ENCODE measurements around the gene KBTBD12. TPM values are rescaled to one million over a fixed set of nuclear protein-coding genes. Genes with fewer than 3 reads are reported as not detected.

KBTBD12 gene
- total and polyA plus RNA-seq, 10 of the 15 experiments (the other 5 are each of a cell fraction or from before 2014, with no cell fraction given), result 0.01 to 0.11 TPM; not detected in 8

DNA sequence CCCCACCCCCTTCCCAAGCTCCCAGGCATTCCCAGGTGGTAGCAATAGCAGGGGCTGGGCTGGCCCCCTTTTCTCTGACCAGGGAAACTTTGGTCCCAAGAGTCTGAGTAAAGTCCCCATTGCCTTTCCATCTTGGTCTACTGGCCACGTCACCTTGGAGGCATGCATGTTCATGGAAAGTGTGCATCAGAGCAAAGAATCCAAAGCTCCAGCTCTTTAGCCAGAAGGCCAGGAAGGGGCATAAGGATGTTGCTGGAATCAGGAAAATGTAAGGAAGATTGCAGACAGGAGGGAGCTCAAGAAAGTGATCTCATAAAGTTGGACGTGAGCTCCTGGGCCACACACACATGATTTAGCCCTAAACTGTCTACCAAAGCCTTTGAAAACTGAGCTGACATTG lies 63.6 kb downstream of the KBTBD12 start (continued):
- TF ChIP-seq ZNF217 (IDR thresholded peaks at IDR 0.05) (no peak), ZNF622 (IDR thresholded peaks at IDR 0.05) (no peak), SUPT20H (IDR thresholded peaks at IDR 0.05; ENCODE audit: borderline replicate concordance, control insufficient read depth, low read depth, low read length) (no peak), ESRRA (IDR thresholded peaks at IDR 0.05; ENCODE audit: low read length) (no peak), PBX3 (IDR thresholded peaks at IDR 0.05; ENCODE audit: insufficient replicate concordance, low read depth, low read length) (no peak), ETV6 (conservative IDR thresholded peaks at IDR 0.05 in 1 of 2, IDR thresholded peaks at IDR 0.05 in 1 of 2; ENCODE audit: borderline replicate concordance in 1 of 2, low read depth in 1 of 2) (no peak), CBX3 (IDR thresholded peaks at IDR 0.05; ENCODE audit: borderline replicate concordance, low read depth) (no peak), MEF2B (IDR thresholded peaks at IDR 0.05; ENCODE audit: partially characterized antibody, poor library complexity, severe bottlenecking) (no peak), HDGF (IDR thresholded peaks at IDR 0.05) (no peak)

DNA sequence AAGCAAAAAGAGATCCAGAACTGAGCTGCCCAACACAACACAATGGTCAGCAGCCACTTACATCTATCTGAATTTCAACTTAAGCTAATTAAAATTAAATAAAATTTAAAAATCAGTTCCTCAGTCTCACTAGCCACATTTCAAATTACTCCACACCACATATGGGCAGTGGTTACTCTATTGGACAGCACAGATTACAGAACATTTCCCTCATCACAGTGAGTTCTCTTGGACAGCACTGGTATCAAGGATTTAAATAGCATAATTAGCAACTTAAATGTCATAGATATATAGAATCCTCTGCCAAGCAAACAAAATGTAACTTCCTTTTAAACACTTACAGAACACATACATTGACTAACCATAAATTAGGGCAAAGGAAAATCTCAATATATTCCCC lies 64.4 kb downstream of the KBTBD12 start:
- Histone ChIP-seq H3K4me2 (ENCODE audit: control insufficient read depth, insufficient read depth) (no peak overlapping the region), H3K9me3 (replicated peaks; ENCODE audit: control insufficient read depth, insufficient read depth, low read length) (no peaks in the 10 kb centered on the region), H3K79me2 (ENCODE audit: control insufficient read depth, insufficient read depth, low read length) (no peaks in the 10 kb centered on the region), H3K4me1 (ENCODE audit: control insufficient read depth, insufficient read depth, low read length) (no peaks in the 10 kb centered on the region), H3K27ac (ENCODE audit: control insufficient read depth, insufficient read depth) (no peak overlapping the region), H3K4me3 (no peak overlapping the region), H3K27me3 (replicated peaks in 1 of 2; ENCODE audit: control insufficient read depth in 2 of 2, insufficient read depth in 2 of 2, low read length in 1 of 2) (no peaks in the 10 kb centered on the region), H3K36me3 (ENCODE audit: control insufficient read depth in 2 of 2, insufficient read depth in 2 of 2, low read length in 1 of 2) (no peaks in the 10 kb centered on the region), H4K20me1 (ENCODE audit: control insufficient read depth, insufficient read depth) (no peaks in the 10 kb centered on the region), H2AFZ (ENCODE audit: control insufficient read depth, low read depth, low read length) (no peak overlapping the region), H3K9ac (ENCODE audit: control insufficient read depth, insufficient read depth, low read length) (no peak overlapping the region)
- in situ Hi-C loops (cut with MboI), result no loop called here
- intact Hi-C loops (cut with micrococcal nuclease; ENCODE audit: unreplicated experiment), result no loop called here
- no peak for FAIRE-seq
- DNase-seq (ENCODE audit: low read depth, low spot score), result no peak
- ChIA-PET CTCF (interaction anchor here (0.5 kb wide), 1 partner anchor 29 kb away, joined by 3 read pairs; no protein-coding TSS in a partner anchor), POLR2A (interaction anchor here (0.6 kb wide), 1 partner anchor 648 kb away, joined by 3 read pairs; no protein-coding TSS in a partner anchor), SMC1A (ENCODE audit: uncharacterized antibody, unreplicated experiment) (interaction anchor here (1.1 to 1.3 kb wide), 2 partner anchors 17 to 25 kb away, joined by 3 read pairs; no protein-coding TSS in a partner anchor), RAD21 (ENCODE audit: unreplicated experiment) (no interaction called here)
- no peak for ATAC-seq
- no TSS peak for BruUV-seq (replicated peaks)
- TF ChIP-seq SMARCA5 (IDR thresholded peaks at IDR 0.05) (no peak), BCL11A (IDR thresholded peaks at IDR 0.05; ENCODE audit: low read depth, low read length) (no peak), ESRRA (IDR thresholded peaks at IDR 0.05; ENCODE audit: low read length) (no peak), EZH2 (IDR thresholded peaks at IDR 0.05; ENCODE audit: borderline replicate concordance, control insufficient read depth, low read depth, low read length) (no peak), KDM1A (IDR thresholded peaks at IDR 0.05; ENCODE audit: borderline replicate concordance) (no peak), NBN (IDR thresholded peaks at IDR 0.05) (no peak), YY1 (IDR thresholded peaks at IDR 0.05; ENCODE audit: low read depth, low read length) (no peak), MYC (IDR thresholded peaks at IDR 0.05; ENCODE audit: insufficient read depth, insufficient read length, insufficient replicate concordance, low read length, severe bottlenecking) (no peak), E4F1 (IDR thresholded peaks at IDR 0.05; ENCODE audit: borderline replicate concordance, partially characterized antibody) (no peak)
- TF ChIP-seq, protein P1, sequence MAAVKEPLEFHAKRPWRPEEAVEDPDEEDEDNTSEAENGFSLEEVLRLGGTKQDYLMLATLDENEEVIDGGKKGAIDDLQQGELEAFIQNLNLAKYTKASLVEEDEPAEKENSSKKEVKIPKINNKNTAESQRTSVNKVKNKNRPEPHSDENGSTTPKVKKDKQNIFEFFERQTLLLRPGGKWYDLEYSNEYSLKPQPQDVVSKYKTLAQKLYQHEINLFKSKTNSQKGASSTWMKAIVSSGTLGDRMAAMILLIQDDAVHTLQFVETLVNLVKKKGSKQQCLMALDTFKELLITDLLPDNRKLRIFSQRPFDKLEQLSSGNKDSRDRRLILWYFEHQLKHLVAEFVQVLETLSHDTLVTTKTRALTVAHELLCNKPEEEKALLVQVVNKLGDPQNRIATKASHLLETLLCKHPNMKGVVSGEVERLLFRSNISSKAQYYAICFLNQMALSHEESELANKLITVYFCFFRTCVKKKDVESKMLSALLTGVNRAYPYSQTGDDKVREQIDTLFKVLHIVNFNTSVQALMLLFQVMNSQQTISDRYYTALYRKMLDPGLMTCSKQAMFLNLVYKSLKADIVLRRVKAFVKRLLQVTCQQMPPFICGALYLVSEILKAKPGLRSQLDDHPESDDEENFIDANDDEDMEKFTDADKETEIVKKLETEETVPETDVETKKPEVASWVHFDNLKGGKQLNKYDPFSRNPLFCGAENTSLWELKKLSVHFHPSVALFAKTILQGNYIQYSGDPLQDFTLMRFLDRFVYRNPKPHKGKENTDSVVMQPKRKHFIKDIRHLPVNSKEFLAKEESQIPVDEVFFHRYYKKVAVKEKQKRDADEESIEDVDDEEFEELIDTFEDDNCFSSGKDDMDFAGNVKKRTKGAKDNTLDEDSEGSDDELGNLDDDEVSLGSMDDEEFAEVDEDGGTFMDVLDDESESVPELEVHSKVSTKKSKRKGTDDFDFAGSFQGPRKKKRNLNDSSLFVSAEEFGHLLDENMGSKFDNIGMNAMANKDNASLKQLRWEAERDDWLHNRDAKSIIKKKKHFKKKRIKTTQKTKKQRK (IDR thresholded peaks at IDR 0.05; ENCODE audit: low read depth, low read length), result no peak

Measured in GM12878 (cell line).